Mucosa of gallbladder (tissue), 1 donor: Measurements from ENCODE around the gene AVPR2. TPM values are rescaled to one million over a fixed set of nuclear protein-coding genes. Genes with fewer than 3 reads are reported as not detected.
A peak's percentile ranks its signal among the peaks of the same experiment; 100 is the strongest.

Experiments used
- DNase-seq: peaks from one replicate; pipeline ENCODE4 v3.0.0-alpha.2; 2020; ENCODE audit warnings: low spot score
- total RNA-seq: library from RNA; stranded (reverse); gene quantifications from one replicate; pipeline ENCODE4 v1.2.1, GENCODE V29; 2021
- donor health status: DM: no; HTN: no; CAD: no.

The AVPR2 gene
- total RNA-seq, 1 donor from 2014 or later, result 1.1 TPM

GRCh38 chrX:153885968-153886903 lies 18.2 kb upstream of the AVPR2 start, which contains the start of gene L1CAM:
L1CAM (minus strand) TSS chrX:153886173; CDS start chrX:153875836, 10,337 bp downstream.
- no peak for DNase-seq

GRCh38 chrX:153886915-153887314 lies 17.6 kb upstream of the AVPR2 start:
- no peak for DNase-seq

GRCh38 chrX:153887385-153887784 lies 17.1 kb upstream of the AVPR2 start:
- no peak for DNase-seq

- DNase-seq, result no peak
These were observed 16.1 kb upstream of the AVPR2 start for GRCh38 chrX:153888344-153888743.

- no peak for DNase-seq
These were observed 15.3 kb upstream of the AVPR2 start for GRCh38 chrX:153889123-153889522.

- DNase-seq, result no peak
These were observed 6.6 kb upstream of the AVPR2 start for GRCh38 chrX:153897899-153898298.

- DNase-seq, result peak; percentile 28
These were observed 3.4 kb upstream of the AVPR2 start for GRCh38 chrX:153900831-153901752.

- DNase-seq, result no peak
These were observed 2.7 kb upstream of the AVPR2 start for GRCh38 chrX:153901753-153902140.

GRCh38 chrX:153902385-153902784 lies 2.1 kb upstream of the AVPR2 start:
- DNase-seq, result no peak

- no peak for DNase-seq
These were observed 1.1 kb upstream of the AVPR2 start for GRCh38 chrX:153903238-153903980.

GRCh38 chrX:153905481-153906095 lies 1.1 kb downstream of the AVPR2 start:
- no peak for DNase-seq

- no peak for DNase-seq
These were observed 1.8 kb downstream of the AVPR2 start for GRCh38 chrX:153906126-153906917.

- no peak for DNase-seq
These were observed 3.0 kb downstream of the AVPR2 start for GRCh38 chrX:153907456-153907855.

- DNase-seq, result no peak
These were observed 3.9 kb downstream of the AVPR2 start for GRCh38 chrX:153908219-153908860.

GRCh38 chrX:153909024-153909979 lies 4.8 kb downstream of the AVPR2 start:
- no peak for DNase-seq

GRCh38 chrX:153909980-153910360 lies 5.5 kb downstream of the AVPR2 start:
- DNase-seq, result no peak

GRCh38 chrX:153910446-153910845 lies 6.0 kb downstream of the AVPR2 start:
- no peak for DNase-seq

- no peak for DNase-seq
These were observed 7.3 kb downstream of the AVPR2 start for GRCh38 chrX:153911798-153912197.

GRCh38 chrX:153913211-153913610 lies 8.7 kb downstream of the AVPR2 start:
- no peak for DNase-seq
